HEK293 (cell line): ENCODE data around the gene SPHK1.

Source experiments
- CTCF ChIA-PET: fragments of 350-600 bp; formaldehyde crosslinking; extraction: SDS; loops from one replicate; lab custom pipeline; 2021; ENCODE audit warnings: antibody characterized with exemption; lab: Yijun Ruan, JAX
- POLR2A ChIA-PET: fragments of 300-600 bp; formaldehyde crosslinking; extraction: SDS; loops from one replicate; lab custom pipeline; 2020; ENCODE audit warnings: antibody characterized with exemption, inconsistent platforms; lab: Yijun Ruan, JAX
- H3K27ac ChIP-seq: fragments of 200-500 bp; sonication (Bioruptor generic); 2 replicates; pipeline ENCODE4 v1.5.1; 2014; ENCODE audit warnings: low read depth, low read length, control low read depth, inconsistent platforms; ENCODE audit errors: extremely low read depth
- H3K36me3 ChIP-seq, 2 experiments: fragments of 200-500 bp in 1 of 2; sonication (Bioruptor generic) in 1 of 2; 1 replicate in 1 of 2; 2 replicates in 1 of 2; pipeline ENCODE4 v1.5.1; 2014 to 2017; ENCODE audit warnings: inconsistent platforms in 2 of 2, low read length in 2 of 2; ENCODE audit not compliant: control insufficient read depth in 2 of 2, insufficient read depth in 1 of 2
- H3K4me1 ChIP-seq: fragments of 200-500 bp; sonication (Bioruptor generic); 2 replicates; pipeline ENCODE4 v1.5.1; 2014; ENCODE audit warnings: mild to moderate bottlenecking, low read length, inconsistent platforms; ENCODE audit not compliant: control insufficient read depth, insufficient read depth
- H3K4me3 ChIP-seq: 2 replicates; pipeline ENCODE4 v1.5.1; 2011; ENCODE audit warnings: low read depth, mild to moderate bottlenecking, control low read depth, low read length, moderate library complexity
- H3K9me3 ChIP-seq: fragments of 200-500 bp; sonication (Bioruptor generic); 2 replicates; pipeline ENCODE4 v1.5.1; 2014; ENCODE audit warnings: low read depth, low read length, inconsistent platforms; ENCODE audit not compliant: control insufficient read depth, insufficient read depth
- OVOL3 ChIP-seq: fragments of 450-650 bp; formaldehyde crosslinking; IDR thresholded peaks from 2 replicates; pipeline ENCODE4 v1.5.1; 2016; ENCODE audit warnings: missing biosample characterization, missing genetic modification characterization
- TCF7L2 ChIP-seq: IDR thresholded peaks from 2 replicates; pipeline ENCODE4 v1.6.1; 2011; ENCODE audit warnings: low read depth, mild to moderate bottlenecking, inconsistent platforms, low read length, moderate library complexity, borderline replicate concordance
- ZNF19 ChIP-seq: fragments of 450-650 bp; formaldehyde crosslinking; IDR thresholded peaks from 2 replicates; pipeline ENCODE4; 2016; ENCODE audit warnings: missing biosample characterization, missing genetic modification characterization, low read depth
- ZNF239 ChIP-seq: fragments of 450-650 bp; formaldehyde crosslinking; IDR thresholded peaks from 2 replicates; pipeline ENCODE4 v1.5.1; 2016; ENCODE audit warnings: missing biosample characterization, missing genetic modification characterization
- ZNF248 ChIP-seq: fragments of 450-650 bp; formaldehyde crosslinking; IDR thresholded peaks from 2 replicates; pipeline ENCODE4 v1.5.1; 2017; ENCODE audit warnings: missing biosample characterization, missing genetic modification characterization
- ZNF266 ChIP-seq: fragments of 450-650 bp; formaldehyde crosslinking; IDR thresholded peaks from 2 replicates; pipeline ENCODE4 v1.5.1; 2016; ENCODE audit warnings: missing biosample characterization, missing genetic modification characterization, low read depth
- ZNF48 ChIP-seq: fragments of 450-650 bp; formaldehyde crosslinking; IDR thresholded peaks from 2 replicates; pipeline ENCODE4 v1.5.1; 2016; ENCODE audit warnings: missing biosample characterization, missing genetic modification characterization
- ZNF555 ChIP-seq: fragments of 450-650 bp; formaldehyde crosslinking; conservative IDR thresholded peaks from 2 replicates; pipeline ENCODE4 v1.5.1; 2017; ENCODE audit warnings: missing biosample characterization, mild to moderate bottlenecking, missing genetic modification characterization, inconsistent platforms
- ZNF621 ChIP-seq: fragments of 450-650 bp; formaldehyde crosslinking; IDR thresholded peaks from 2 replicates; pipeline ENCODE4 v1.5.1; 2017; ENCODE audit warnings: missing biosample characterization, missing genetic modification characterization
- ZNF654 ChIP-seq: fragments of 450-650 bp; formaldehyde crosslinking; IDR thresholded peaks from 2 replicates; pipeline ENCODE4 v1.5.1; 2016; ENCODE audit warnings: low read depth, missing biosample characterization, missing genetic modification characterization
- ZNF747 ChIP-seq: fragments of 450-650 bp; formaldehyde crosslinking; IDR thresholded peaks from 2 replicates; pipeline ENCODE4 v1.5.1; 2016; ENCODE audit warnings: missing biosample characterization, missing genetic modification characterization
- ZNF837 ChIP-seq: fragments of 450-650 bp; formaldehyde crosslinking; IDR thresholded peaks from 2 replicates; pipeline ENCODE4 v1.5.1; 2016; ENCODE audit warnings: missing biosample characterization, missing genetic modification characterization
- TF ChIP-seq, protein P1 (sequence below): fragments of 450-650 bp; formaldehyde crosslinking; IDR thresholded peaks from 2 replicates; pipeline ENCODE4 v1.5.1; 2017; ENCODE audit warnings: missing biosample characterization, missing genetic modification characterization
- TF ChIP-seq, protein P2 (sequence below): fragments of 450-650 bp; formaldehyde crosslinking; IDR thresholded peaks from 2 replicates; pipeline ENCODE4 v1.5.1; 2016; ENCODE audit warnings: missing biosample characterization, missing genetic modification characterization
- TF ChIP-seq, protein P3 (sequence below): IDR thresholded peaks from 2 replicates; pipeline ENCODE4 v1.6.1; 2011; ENCODE audit warnings: mild to moderate bottlenecking, low read depth, low read length, borderline replicate concordance
- TF ChIP-seq, protein P4 (sequence below): fragments of 450-650 bp; formaldehyde crosslinking; IDR thresholded peaks from 2 replicates; pipeline ENCODE4 v1.5.1; 2016; ENCODE audit warnings: missing biosample characterization, missing genetic modification characterization

The SPHK1 gene

DNA sequence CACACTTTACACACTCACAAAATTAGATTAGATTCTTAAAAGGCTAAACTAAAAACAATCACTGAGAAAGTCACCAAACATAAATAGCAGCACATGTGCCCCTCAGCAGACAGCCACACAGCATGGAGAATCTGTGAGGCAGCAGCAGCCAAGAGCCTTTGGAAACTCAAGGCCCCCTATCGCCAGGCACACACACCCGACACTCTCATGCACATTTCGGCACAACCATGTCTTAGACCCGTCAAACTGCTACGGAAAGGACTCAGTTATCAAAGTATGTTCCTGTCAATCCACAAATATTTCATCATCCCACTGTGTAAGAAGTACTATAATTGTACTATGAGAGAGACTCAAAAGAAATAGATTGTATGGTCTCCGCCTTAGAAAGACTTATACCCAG, 47.6 kb downstream of the SPHK1 start:
- H3K4me3 ChIP-seq: no peak overlapping the region
- ChIA-PET POLR2A (no interaction called here), CTCF (interaction anchor here (0.6 to 1.1 kb wide), 5 partner anchors 10 to 122 kb away, joined by 3 to 4 read pairs (median 3); no protein-coding TSS in a partner anchor)
- no peaks in the 10 kb centered on the region for H3K9me3 ChIP-seq
- no peaks in the 10 kb centered on the region for H3K4me1 ChIP-seq
- peaks cover 0 to 9% of the 10 kb centered on the region in 2 experiments; a peak in 1 of 3 replicates for H3K36me3 ChIP-seq
- no peak for TF ChIP-seq ZNF19 (tag by site-specific recombination)
- TF ChIP-seq ZNF239 (tag by site-specific recombination): no peak
- no peak for TF ChIP-seq ZNF621 (tag by site-specific recombination)
- H3K27ac ChIP-seq: no peak overlapping the region

DNA sequence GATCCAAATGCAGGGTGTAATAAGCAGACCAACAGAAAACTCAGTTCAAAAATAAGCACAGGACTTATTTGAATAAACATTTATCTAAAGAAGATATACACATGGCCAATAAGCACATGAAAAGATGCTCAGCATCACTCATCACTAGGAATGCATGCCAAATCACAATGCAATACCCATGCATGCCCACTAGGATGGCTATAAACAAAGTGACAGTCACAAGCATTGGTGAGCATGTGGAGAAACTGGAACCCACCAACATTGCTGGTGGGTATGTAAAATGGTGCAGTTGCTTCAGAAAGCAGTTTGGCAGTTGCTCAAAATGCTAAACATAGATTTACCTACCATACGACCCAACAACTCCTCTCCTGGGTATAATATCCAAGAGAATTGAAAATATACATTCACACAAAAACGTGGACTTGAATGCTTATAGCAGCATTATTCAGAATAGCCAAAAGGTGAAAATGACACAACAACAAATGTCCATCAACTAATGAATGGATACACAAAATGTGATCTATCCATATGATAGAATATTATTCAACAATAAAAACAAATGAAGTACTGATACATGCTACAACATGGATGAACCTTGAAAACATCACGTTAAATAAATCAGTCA, 48.4 kb downstream of the SPHK1 start:
- Histone ChIP-seq H3K27ac (no peak overlapping the region), H3K4me1 (peaks cover 5% of the 10 kb centered on the region), H3K4me3 (no peak overlapping the region), H3K36me3 (peaks cover 0 to 9% of the 10 kb centered on the region in 2 experiments; a peak in 1 of 3 replicates), H3K9me3 (no peaks in the 10 kb centered on the region)
- ChIA-PET POLR2A (no interaction called here), CTCF (no interaction called here)
- no peak for TF ChIP-seq ZNF239 (tag by site-specific recombination)
- TF ChIP-seq, protein P1, sequence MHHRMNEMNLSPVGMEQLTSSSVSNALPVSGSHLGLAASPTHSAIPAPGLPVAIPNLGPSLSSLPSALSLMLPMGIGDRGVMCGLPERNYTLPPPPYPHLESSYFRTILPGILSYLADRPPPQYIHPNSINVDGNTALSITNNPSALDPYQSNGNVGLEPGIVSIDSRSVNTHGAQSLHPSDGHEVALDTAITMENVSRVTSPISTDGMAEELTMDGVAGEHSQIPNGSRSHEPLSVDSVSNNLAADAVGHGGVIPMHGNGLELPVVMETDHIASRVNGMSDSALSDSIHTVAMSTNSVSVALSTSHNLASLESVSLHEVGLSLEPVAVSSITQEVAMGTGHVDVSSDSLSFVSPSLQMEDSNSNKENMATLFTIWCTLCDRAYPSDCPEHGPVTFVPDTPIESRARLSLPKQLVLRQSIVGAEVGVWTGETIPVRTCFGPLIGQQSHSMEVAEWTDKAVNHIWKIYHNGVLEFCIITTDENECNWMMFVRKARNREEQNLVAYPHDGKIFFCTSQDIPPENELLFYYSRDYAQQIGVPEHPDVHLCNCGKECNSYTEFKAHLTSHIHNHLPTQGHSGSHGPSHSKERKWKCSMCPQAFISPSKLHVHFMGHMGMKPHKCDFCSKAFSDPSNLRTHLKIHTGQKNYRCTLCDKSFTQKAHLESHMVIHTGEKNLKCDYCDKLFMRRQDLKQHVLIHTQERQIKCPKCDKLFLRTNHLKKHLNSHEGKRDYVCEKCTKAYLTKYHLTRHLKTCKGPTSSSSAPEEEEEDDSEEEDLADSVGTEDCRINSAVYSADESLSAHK (tag by site-specific recombination): no peak

DNA sequence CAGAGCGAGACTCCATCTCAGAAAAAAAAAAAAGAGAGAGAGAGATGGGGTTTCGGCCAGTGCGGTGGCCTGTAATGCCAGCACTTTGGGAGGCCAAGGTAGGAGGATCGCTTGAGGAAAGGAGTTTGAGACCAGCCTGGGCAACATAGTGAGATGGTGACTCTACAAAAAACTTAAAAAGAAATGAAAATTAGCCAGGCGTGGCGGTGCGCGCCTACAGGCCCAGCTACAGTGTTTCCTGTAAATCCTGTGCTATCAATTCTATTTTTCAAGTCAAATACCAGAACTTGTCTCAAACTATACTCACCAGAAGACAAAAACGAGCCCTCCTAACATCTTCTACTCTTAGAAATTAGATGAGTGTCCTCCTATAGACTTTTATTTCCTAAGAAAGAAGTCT, 49.3 kb downstream of the SPHK1 start:
- Histone ChIP-seq H3K4me3 (no peak overlapping the region), H3K9me3 (no peaks in the 10 kb centered on the region), H3K27ac (no peak overlapping the region)
- POLR2A ChIA-PET: no interaction called here
- CTCF ChIA-PET: no interaction called here
- TF ChIP-seq, protein P2, sequence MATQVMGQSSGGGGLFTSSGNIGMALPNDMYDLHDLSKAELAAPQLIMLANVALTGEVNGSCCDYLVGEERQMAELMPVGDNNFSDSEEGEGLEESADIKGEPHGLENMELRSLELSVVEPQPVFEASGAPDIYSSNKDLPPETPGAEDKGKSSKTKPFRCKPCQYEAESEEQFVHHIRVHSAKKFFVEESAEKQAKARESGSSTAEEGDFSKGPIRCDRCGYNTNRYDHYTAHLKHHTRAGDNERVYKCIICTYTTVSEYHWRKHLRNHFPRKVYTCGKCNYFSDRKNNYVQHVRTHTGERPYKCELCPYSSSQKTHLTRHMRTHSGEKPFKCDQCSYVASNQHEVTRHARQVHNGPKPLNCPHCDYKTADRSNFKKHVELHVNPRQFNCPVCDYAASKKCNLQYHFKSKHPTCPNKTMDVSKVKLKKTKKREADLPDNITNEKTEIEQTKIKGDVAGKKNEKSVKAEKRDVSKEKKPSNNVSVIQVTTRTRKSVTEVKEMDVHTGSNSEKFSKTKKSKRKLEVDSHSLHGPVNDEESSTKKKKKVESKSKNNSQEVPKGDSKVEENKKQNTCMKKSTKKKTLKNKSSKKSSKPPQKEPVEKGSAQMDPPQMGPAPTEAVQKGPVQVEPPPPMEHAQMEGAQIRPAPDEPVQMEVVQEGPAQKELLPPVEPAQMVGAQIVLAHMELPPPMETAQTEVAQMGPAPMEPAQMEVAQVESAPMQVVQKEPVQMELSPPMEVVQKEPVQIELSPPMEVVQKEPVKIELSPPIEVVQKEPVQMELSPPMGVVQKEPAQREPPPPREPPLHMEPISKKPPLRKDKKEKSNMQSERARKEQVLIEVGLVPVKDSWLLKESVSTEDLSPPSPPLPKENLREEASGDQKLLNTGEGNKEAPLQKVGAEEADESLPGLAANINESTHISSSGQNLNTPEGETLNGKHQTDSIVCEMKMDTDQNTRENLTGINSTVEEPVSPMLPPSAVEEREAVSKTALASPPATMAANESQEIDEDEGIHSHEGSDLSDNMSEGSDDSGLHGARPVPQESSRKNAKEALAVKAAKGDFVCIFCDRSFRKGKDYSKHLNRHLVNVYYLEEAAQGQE (tag by site-specific recombination): no peak
- TF ChIP-seq OVOL3 (tag by site-specific recombination): no peak
- no peak for TF ChIP-seq ZNF654 (tag by site-specific recombination)
- TF ChIP-seq ZNF266: no peak
- TF ChIP-seq, protein P3, sequence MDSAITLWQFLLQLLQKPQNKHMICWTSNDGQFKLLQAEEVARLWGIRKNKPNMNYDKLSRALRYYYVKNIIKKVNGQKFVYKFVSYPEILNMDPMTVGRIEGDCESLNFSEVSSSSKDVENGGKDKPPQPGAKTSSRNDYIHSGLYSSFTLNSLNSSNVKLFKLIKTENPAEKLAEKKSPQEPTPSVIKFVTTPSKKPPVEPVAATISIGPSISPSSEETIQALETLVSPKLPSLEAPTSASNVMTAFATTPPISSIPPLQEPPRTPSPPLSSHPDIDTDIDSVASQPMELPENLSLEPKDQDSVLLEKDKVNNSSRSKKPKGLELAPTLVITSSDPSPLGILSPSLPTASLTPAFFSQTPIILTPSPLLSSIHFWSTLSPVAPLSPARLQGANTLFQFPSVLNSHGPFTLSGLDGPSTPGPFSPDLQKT: no peak
- no peak for TF ChIP-seq ZNF48 (tag by site-specific recombination)
- no peak for TF ChIP-seq ZNF747
- TF ChIP-seq ZNF837 (tag by site-specific recombination): no peak
- TF ChIP-seq, protein P4, sequence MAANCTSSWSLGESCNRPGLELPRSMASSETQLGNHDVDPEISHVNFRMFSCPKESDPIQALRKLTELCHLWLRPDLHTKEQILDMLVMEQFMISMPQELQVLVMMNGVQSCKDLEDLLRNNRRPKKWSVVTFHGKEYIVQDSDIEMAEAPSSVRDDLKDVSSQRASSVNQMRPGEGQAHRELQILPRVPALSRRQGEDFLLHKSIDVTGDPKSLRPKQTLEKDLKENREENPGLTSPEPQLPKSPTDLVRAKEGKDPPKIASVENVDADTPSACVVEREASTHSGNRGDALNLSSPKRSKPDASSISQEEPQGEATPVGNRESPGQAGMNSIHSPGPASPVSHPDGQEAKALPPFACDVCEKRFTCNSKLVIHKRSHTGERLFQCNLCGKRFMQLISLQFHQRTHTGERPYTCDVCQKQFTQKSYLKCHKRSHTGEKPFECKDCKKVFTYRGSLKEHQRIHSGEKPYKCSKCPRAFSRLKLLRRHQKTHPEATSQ: no peak
- no peak for TF ChIP-seq TCF7L2
- TF ChIP-seq ZNF248 (tag by site-specific recombination): no peak
- no peak for TF ChIP-seq ZNF555 (tag by site-specific recombination)
- TF ChIP-seq, all 188 proteins: peak for 0
- Histone ChIP-seq H3K36me3 (peaks cover 0 to 9% of the 10 kb centered on the region in 2 experiments; a peak in 1 of 3 replicates), H3K4me1 (peaks cover 14% of the 10 kb centered on the region)
